Tibial nerve (tissue), 4 donors: ENCODE data around the gene THSD4. TPM values are rescaled to one million over a fixed set of nuclear protein-coding genes. Genes with fewer than 3 reads are reported as not detected.

Source experiments
- DNase-seq, 2 donors: peaks; one replicate each; pipeline ENCODE4 v3.0.0-alpha.2; 2019; ENCODE audit warnings: low spot score in 2 of 2
- H3K27ac ChIP-seq, 4 donors: fragments of 200-600 bp; sonication (generic) in 3 of 4; one replicate each; pipeline ENCODE4 v1.5.1; 2017 to 2019; ENCODE audit warnings: mild to moderate bottlenecking in 1 of 4
- H3K27me3 ChIP-seq, 2 donors: fragments of 200-600 bp; sonication (generic) in 1 of 2; one replicate each; pipeline versions ENCODE4 v1.5.1 to v1.6.0; 2017 to 2019
- H3K36me3 ChIP-seq, 3 donors: fragments of 200-600 bp; sonication (generic); one replicate each; pipeline ENCODE4 v1.5.1; 2018 to 2019
- H3K4me1 ChIP-seq, 4 donors: fragments of 200-600 bp; sonication (generic) in 3 of 4; one replicate each; pipeline ENCODE4 v1.5.1; 2017 to 2019
- H3K4me3 ChIP-seq, 4 donors: fragments of 200-600 bp; sonication (generic) in 3 of 4; one replicate each; pipeline ENCODE4 v1.5.1; 2017 to 2019; ENCODE audit warnings: mild to moderate bottlenecking in 1 of 4, moderate library complexity in 1 of 4
- H3K9me3 ChIP-seq, 4 donors: fragments of 200-600 bp; sonication (generic) in 3 of 4; one replicate each; pipeline ENCODE4 v1.5.1; 2017 to 2019
- CTCF ChIP-seq, 5 experiments: fragments of 200-600 bp in 3 of 5; fragments of 450-650 bp in 2 of 5; sonication (generic) in 3 of 5; IDR thresholded peaks; one replicate each; pipeline ENCODE4 v1.5.1; 2016 to 2019; ENCODE audit warnings: antibody characterized with exemption in 5 of 5, mild to moderate bottlenecking in 3 of 5, moderate library complexity in 2 of 5
- EP300 ChIP-seq, 2 donors: sonication (generic); formaldehyde crosslinking; IDR thresholded peaks; one replicate each; pipeline ENCODE4 v1.6.1; 2017; ENCODE audit warnings: antibody characterized with exemption in 2 of 2, mild to moderate bottlenecking in 1 of 2
- POLR2A ChIP-seq, 2 donors: fragments of 450-650 bp; IDR thresholded peaks; one replicate each; pipeline ENCODE4 v1.6.1; 2017; ENCODE audit warnings: antibody characterized with exemption in 2 of 2, mild to moderate bottlenecking in 2 of 2, moderate library complexity in 2 of 2
- WGBS, 2 donors: methylation state at CpG; one replicate each; pipeline ENCODE4 v1.1.5; 2018; 5-methylcytosine and 5-hydroxymethylcytosine counted together
- total RNA-seq, 4 donors: library from RNA; depleted of rRNA; stranded (reverse); fragments of >200 nt; gene quantifications; one replicate each; pipeline ENCODE4 v1.1.0, GENCODE V29; 2016

The THSD4 gene
- total RNA-seq, 4 donors from 2014 or later: 9.6 to 25.1 (median 21.2) TPM

- H3K4me3 ChIP-seq: no peak overlapping the region
- 81 to 82% methylated on average over 7 of the region's 7 CpGs for WGBS, 2 donors
- H3K4me1 ChIP-seq: no peaks in the 10 kb centered on the region
- H3K9me3 ChIP-seq: no peaks in the 10 kb centered on the region
- H3K27me3 ChIP-seq: no peaks in the 10 kb centered on the region
- no peak for DNase-seq
- no peaks in the 10 kb centered on the region for H3K36me3 ChIP-seq
- no peak for TF ChIP-seq EP300 (IDR thresholded peaks at IDR 0.05)
- TF ChIP-seq CTCF (IDR thresholded peaks at IDR 0.05): no peak
- no peak for TF ChIP-seq POLR2A (IDR thresholded peaks at IDR 0.05)
- no peak overlapping the region for H3K27ac ChIP-seq
Measured at GRCh38 chr15:71786673-71787072, 671.4 kb downstream of the THSD4 start.

GRCh38 chr15:71788646-71789579, 673.6 kb downstream of the THSD4 start:
- TF ChIP-seq EP300 (IDR thresholded peaks at IDR 0.05) (no peak), POLR2A (IDR thresholded peaks at IDR 0.05) (no peak), CTCF (IDR thresholded peaks at IDR 0.05) (no peak)
- 89 to 94% methylated on average over 15 of the region's 15 CpGs for WGBS, 2 donors
- DNase-seq: no peak

GRCh38 chr15:71789616-71790015, 674.3 kb downstream of the THSD4 start:
- WGBS, 2 donors: 92 to 96% methylated on average over 6 of the region's 6 CpGs
- Histone ChIP-seq H3K4me1 (no peaks in the 10 kb centered on the region), H3K27me3 (no peaks in the 10 kb centered on the region), H3K36me3 (no peaks in the 10 kb centered on the region), H3K9me3 (no peaks in the 10 kb centered on the region), H3K27ac (no peak overlapping the region), H3K4me3 (no peak overlapping the region)
- TF ChIP-seq POLR2A (IDR thresholded peaks at IDR 0.05) (no peak), CTCF (IDR thresholded peaks at IDR 0.05) (no peak), EP300 (IDR thresholded peaks at IDR 0.05) (no peak)
- no peak for DNase-seq

More at GRCh38 chr15:71788646-71789579, 673.6 kb downstream of the THSD4 start:
- Histone ChIP-seq H3K4me3 (no peak overlapping the region), H3K27ac (no peak overlapping the region), H3K9me3 (no peaks in the 10 kb centered on the region), H3K4me1 (no peaks in the 10 kb centered on the region), H3K27me3 (no peaks in the 10 kb centered on the region), H3K36me3 (no peaks in the 10 kb centered on the region)

GRCh38 chr15:71790081-71790480, 674.8 kb downstream of the THSD4 start:
- no peak overlapping the region for H3K27ac ChIP-seq
- WGBS, 2 donors: 71 to 80% methylated on average over 10 of the region's 10 CpGs
- no peaks in the 10 kb centered on the region for H3K27me3 ChIP-seq
- no peaks in the 10 kb centered on the region for H3K36me3 ChIP-seq
- no peaks in the 10 kb centered on the region for H3K9me3 ChIP-seq
- H3K4me1 ChIP-seq: no peaks in the 10 kb centered on the region
- TF ChIP-seq CTCF (IDR thresholded peaks at IDR 0.05) (no peak), POLR2A (IDR thresholded peaks at IDR 0.05) (no peak), EP300 (IDR thresholded peaks at IDR 0.05) (no peak)
- H3K4me3 ChIP-seq: no peak overlapping the region
- DNase-seq: no peak

DNA sequence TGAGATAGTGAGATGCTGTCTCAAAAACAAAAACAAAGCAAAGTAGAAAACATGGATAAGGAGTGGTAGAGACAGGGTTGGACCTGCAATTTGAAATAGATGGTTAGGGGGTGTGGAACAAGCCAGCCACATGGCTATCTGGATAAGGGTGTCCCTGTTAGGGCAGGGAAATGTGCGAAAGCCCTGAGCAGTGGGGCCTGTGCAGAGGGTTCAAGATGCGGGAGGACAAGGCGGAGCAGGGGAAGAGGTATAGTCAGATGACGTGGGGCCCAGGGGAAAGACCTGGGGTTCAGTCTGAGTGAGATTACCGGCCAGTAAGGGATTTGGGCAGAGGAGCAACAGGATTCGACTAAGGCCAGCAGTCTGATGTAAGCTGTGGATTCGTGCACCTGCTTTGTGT, 676.7 kb downstream of the THSD4 start:
- Histone ChIP-seq H3K4me1 (no peaks in the 10 kb centered on the region), H3K4me3 (no peak overlapping the region), H3K27ac (no peak overlapping the region), H3K27me3 (no peaks in the 10 kb centered on the region), H3K9me3 (no peaks in the 10 kb centered on the region), H3K36me3 (no peaks in the 10 kb centered on the region)
- no peak for DNase-seq
- 85 to 87% methylated on average over 7 of the region's 7 CpGs for WGBS, 2 donors
- TF ChIP-seq CTCF (IDR thresholded peaks at IDR 0.05): no peak
- no peak for TF ChIP-seq POLR2A (IDR thresholded peaks at IDR 0.05)
- TF ChIP-seq EP300 (IDR thresholded peaks at IDR 0.05): no peak
